Astrocyte (in vitro differentiated cells and primary cell): ENCODE data around the gene MAP4K4.

ENCODE experiments used
- EZH2 ChIP-seq: IDR thresholded peaks from 2 replicates; pipeline ENCODE4 v1.6.1; 2012; ENCODE audit warnings: mild to moderate bottlenecking, low read length, inconsistent platforms; ENCODE audit not compliant: insufficient read depth
- TF ChIP-seq, protein P1 (sequence below): IDR thresholded peaks from 2 replicates; pipeline ENCODE4 v1.5.1; 2011; ENCODE audit warnings: low read depth, mild to moderate bottlenecking, inconsistent platforms, low read length, moderate library complexity; ENCODE audit not compliant: insufficient read depth

DNA sequence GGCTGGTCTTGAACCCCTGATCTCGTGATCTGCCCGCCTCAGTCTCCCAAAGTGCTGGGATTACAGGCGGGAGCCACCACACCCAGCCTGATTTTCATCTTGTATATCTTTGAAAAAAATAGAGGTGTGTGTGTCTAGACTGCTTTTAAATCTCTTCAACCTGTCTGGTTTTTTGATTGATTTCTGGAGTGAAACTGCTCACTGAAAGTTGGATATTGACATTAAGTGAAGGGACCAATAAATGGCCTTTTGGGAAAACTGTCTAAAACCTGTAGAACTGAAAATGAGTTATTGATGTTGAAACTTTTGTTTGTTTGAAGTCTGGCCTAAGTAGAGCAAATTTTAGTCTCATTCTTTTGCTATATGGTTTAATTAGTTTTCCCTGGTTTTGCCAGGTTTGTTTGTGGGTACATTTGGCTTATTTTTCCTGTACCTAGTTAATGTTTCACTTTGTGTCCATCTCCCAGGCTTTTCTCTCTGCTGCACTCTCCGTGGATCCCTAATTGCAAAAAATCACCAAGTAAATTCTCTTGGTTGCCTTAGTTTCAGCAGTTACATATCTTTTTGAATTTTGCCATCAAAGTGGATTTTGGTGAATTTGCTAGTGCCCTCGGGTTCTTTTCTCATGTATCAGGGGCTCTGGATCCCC lies 144.3 kb downstream of the MAP4K4 start:
- TF ChIP-seq, protein P1, sequence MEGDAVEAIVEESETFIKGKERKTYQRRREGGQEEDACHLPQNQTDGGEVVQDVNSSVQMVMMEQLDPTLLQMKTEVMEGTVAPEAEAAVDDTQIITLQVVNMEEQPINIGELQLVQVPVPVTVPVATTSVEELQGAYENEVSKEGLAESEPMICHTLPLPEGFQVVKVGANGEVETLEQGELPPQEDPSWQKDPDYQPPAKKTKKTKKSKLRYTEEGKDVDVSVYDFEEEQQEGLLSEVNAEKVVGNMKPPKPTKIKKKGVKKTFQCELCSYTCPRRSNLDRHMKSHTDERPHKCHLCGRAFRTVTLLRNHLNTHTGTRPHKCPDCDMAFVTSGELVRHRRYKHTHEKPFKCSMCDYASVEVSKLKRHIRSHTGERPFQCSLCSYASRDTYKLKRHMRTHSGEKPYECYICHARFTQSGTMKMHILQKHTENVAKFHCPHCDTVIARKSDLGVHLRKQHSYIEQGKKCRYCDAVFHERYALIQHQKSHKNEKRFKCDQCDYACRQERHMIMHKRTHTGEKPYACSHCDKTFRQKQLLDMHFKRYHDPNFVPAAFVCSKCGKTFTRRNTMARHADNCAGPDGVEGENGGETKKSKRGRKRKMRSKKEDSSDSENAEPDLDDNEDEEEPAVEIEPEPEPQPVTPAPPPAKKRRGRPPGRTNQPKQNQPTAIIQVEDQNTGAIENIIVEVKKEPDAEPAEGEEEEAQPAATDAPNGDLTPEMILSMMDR, result no peak
- no peak for TF ChIP-seq EZH2
